Hematopoietic multipotent progenitor cell treated with erythropoietin and hydrocortisone succinate and interleukin-3 and kit ligand, for 4 days (in vitro differentiated cells): ENCODE results near the gene KANSL1.
"Not testable (repeated sequence)": the region's sequence is repeated elsewhere in the genome, so short reads cannot be mapped to it uniquely, and the experiment has no call there.

Experiments
- DNase-seq: peaks from one replicate; pipeline ENCODE4 v3.0.0-alpha.2; 2015

KANSL1 gene

GRCh38 chr17:46193151-46193625 lies at the start of gene KANSL1:
TSS of gene KANSL1 (minus strand) at chr17:46193429. CDS start at chr17:46172143, 21,286 bp downstream.
- DNase-seq: peak; percentile 98

GRCh38 chr17:46231359-46231758 lies 38.1 kb upstream of the KANSL1 start:
- DNase-seq: not testable (repeated sequence)

- DNase-seq: peak; percentile 98
Observed at GRCh38 chr17:46225274-46225794, 32.1 kb upstream of the KANSL1 start.

- DNase-seq: not testable (repeated sequence)
Observed at GRCh38 chr17:46224864-46225263, 31.6 kb upstream of the KANSL1 start.

GRCh38 chr17:46223041-46223440 lies 29.8 kb upstream of the KANSL1 start:
- not testable (repeated sequence) for DNase-seq

GRCh38 chr17:46216682-46217081 lies 23.5 kb upstream of the KANSL1 start:
- no peak for DNase-seq

- peak; percentile 93 for DNase-seq
Observed at GRCh38 chr17:46212634-46213435, 19.6 kb upstream of the KANSL1 start.

GRCh38 chr17:46208997-46209396 lies 15.8 kb upstream of the KANSL1 start:
- DNase-seq: no peak

GRCh38 chr17:46205975-46206374 lies 12.7 kb upstream of the KANSL1 start:
- DNase-seq: no peak

GRCh38 chr17:46202424-46202823 lies 9.2 kb upstream of the KANSL1 start:
- DNase-seq: peak; percentile 58

- no peak for DNase-seq
Observed at GRCh38 chr17:46201491-46201890, 8.3 kb upstream of the KANSL1 start.

GRCh38 chr17:46200197-46200596 lies 7.0 kb upstream of the KANSL1 start:
- DNase-seq: no peak

GRCh38 chr17:46199379-46199778 lies 6.2 kb upstream of the KANSL1 start:
- no peak for DNase-seq

- DNase-seq: no peak
Observed at GRCh38 chr17:46198233-46198632, 5.0 kb upstream of the KANSL1 start.

- no peak for DNase-seq
Observed at GRCh38 chr17:46197530-46197929, 4.3 kb upstream of the KANSL1 start.

- no peak for DNase-seq
Observed at GRCh38 chr17:46195939-46196716, 2.9 kb upstream of the KANSL1 start.

- DNase-seq: peak; percentile 32
Observed at GRCh38 chr17:46195217-46195855, 2.1 kb upstream of the KANSL1 start.

GRCh38 chr17:46194393-46195216 lies 1.4 kb upstream of the KANSL1 start:
- DNase-seq: peak; percentile 93

- peak; percentile 99 for DNase-seq
Observed at GRCh38 chr17:46193626-46194392, 580 bp upstream of the KANSL1 start.

GRCh38 chr17:46192439-46193150 lies 634 bp downstream of the KANSL1 start:
- peak; percentile 89 for DNase-seq

- no peak for DNase-seq
Observed at GRCh38 chr17:46192189-46192438, 1.1 kb downstream of the KANSL1 start.
